ENCODE measurements around the gene SGCD.

GRCh38 chr5:156707750-156708149 lies 380.8 kb downstream of the SGCD start:
- TF ChIP-seq, protein P1, sequence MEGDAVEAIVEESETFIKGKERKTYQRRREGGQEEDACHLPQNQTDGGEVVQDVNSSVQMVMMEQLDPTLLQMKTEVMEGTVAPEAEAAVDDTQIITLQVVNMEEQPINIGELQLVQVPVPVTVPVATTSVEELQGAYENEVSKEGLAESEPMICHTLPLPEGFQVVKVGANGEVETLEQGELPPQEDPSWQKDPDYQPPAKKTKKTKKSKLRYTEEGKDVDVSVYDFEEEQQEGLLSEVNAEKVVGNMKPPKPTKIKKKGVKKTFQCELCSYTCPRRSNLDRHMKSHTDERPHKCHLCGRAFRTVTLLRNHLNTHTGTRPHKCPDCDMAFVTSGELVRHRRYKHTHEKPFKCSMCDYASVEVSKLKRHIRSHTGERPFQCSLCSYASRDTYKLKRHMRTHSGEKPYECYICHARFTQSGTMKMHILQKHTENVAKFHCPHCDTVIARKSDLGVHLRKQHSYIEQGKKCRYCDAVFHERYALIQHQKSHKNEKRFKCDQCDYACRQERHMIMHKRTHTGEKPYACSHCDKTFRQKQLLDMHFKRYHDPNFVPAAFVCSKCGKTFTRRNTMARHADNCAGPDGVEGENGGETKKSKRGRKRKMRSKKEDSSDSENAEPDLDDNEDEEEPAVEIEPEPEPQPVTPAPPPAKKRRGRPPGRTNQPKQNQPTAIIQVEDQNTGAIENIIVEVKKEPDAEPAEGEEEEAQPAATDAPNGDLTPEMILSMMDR (IDR thresholded peaks at IDR 0.05): no peak
- TF ChIP-seq POLR2A (IDR thresholded peaks at IDR 0.05) (no peak), EP300 (IDR thresholded peaks at IDR 0.05) (no peak)
